ENCODE data around the gene ATP13A1. TPM values are rescaled to one million over a fixed set of nuclear protein-coding genes. Genes with fewer than 3 reads are reported as not detected.

The ATP13A1 gene
- total RNA-seq, 1 experiment from 2014 or later = 73.7 TPM

DNA sequence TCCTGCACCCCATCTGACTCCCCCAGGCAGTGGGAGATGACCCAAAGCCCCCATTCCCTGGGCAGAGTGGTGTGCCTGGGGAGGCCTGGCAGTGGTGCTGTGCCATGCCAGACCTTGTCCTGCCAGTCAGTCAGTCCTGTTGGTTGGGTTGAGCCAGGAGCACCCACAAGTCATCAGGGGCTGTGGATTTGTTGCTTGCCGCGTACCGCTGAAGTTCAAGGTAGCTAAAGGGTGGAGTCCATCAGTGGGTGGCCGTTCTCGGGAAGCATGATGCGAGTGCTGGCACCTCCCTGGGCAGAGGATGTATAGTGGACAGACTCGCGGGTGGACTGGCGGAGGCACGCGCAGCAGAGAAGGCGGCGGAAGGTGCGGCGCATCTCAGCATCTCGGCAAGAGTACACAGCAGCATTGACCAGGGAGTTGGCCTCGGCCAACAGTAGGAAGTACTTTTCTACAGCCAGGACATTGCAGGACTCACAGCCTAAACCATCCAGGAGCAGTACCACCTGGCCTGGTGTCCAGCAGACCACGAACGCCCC, 39.4 kb downstream of the ATP13A1 start:
- BruUV-seq (replicated peaks) = no TSS peak
- no peak for ATAC-seq
- Histone ChIP-seq H3K36me3 (ENCODE audit: control insufficient read depth in 1 of 2, insufficient read depth in 2 of 2, low read length in 2 of 2) (peaks cover 5% of the 10 kb centered on the region in 2 experiments; a peak in 2 of 4 replicates), H3K9me2 (ENCODE audit: insufficient read depth) (no peaks in the 10 kb centered on the region), H3K79me2 (ENCODE audit: insufficient read depth, low read length) (peaks cover 10% of the 10 kb centered on the region; the same call in 1 of the 2 replicates), H3K27me3 (ENCODE audit: insufficient read depth, low read length) (no peaks in the 10 kb centered on the region), H4K20me1 (ENCODE audit: insufficient read depth) (no peaks in the 10 kb centered on the region), H3K4me2 (ENCODE audit: low read length) (no peak overlapping the region), H3K9me3 (ENCODE audit: control insufficient read depth in 1 of 2, insufficient read depth in 1 of 2, low read depth in 1 of 2, low read length in 2 of 2) (no peaks in the 10 kb centered on the region), H3K4me3 (replicated peaks in 1 of 2; ENCODE audit: low read depth in 1 of 2, low read length in 2 of 2) (no peak overlapping the region), H3K9ac (ENCODE audit: low read length) (no peak overlapping the region), H3K27ac (ENCODE audit: low read depth, low read length) (no peak overlapping the region), H2AFZ (ENCODE audit: low read depth, low read length, poor library complexity, severe bottlenecking) (no peak overlapping the region), H3K4me1 (ENCODE audit: control insufficient read depth in 1 of 2, insufficient read depth in 2 of 2, low read length in 2 of 2) (peaks cover 9 to 23% of the 10 kb centered on the region in 2 experiments)
- ChIA-PET POLR2A (no interaction called here), CTCF (no interaction called here), RAD21 (ENCODE audit: low non-redundant PET in 1 of 2, low total read pairs in 2 of 2, uncharacterized antibody in 2 of 2, unreplicated experiment in 2 of 2) (no interaction called here)
- intact Hi-C loops (cut with micrococcal nuclease) = no loop called here
- DNase-seq (ENCODE audit: low read depth, low spot score) = no peak
- TF ChIP-seq ZFX (IDR thresholded peaks at IDR 0.05) (no peak), SRF (IDR thresholded peaks at IDR 0.05; ENCODE audit: low read depth) (no peak), YY1 (IDR thresholded peaks at IDR 0.05; ENCODE audit: extremely low read depth, insufficient replicate concordance, low read depth, low read length) (no peak), EGR1 (IDR thresholded peaks at IDR 0.05; ENCODE audit: low read depth) (no peak), POLR2AphosphoS5 (IDR thresholded peaks at IDR 0.05; ENCODE audit: low read depth, low read length) (no peak), FOSL1 (IDR thresholded peaks at IDR 0.05; ENCODE audit: low read depth) (no peak), JUND (IDR thresholded peaks at IDR 0.05) (no peak), ZNF274 (IDR thresholded peaks at IDR 0.05; ENCODE audit: low read depth, low read length) (no peak)

DNA sequence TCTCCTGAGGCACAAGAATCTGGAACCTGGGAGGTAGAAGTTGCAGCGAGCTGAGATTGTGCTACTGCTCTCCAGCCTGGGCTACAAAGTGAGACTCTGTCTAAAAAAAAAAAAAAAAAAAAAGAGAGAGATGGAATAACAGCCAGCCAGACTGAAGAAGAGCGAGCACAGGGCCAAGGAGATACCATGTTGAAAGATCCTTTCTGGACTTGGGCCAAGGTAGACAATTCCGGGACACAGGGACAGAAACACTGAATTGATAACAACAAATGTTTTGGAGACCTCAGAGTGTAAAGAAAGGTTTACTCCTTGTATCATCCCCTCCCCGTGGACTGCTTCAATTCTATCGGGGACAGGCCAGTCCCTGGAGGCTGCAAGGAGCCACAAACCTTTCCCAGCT, 40.1 kb downstream of the ATP13A1 start:
- no peak overlapping the region for H3K9ac ChIP-seq (ENCODE audit: low read length)
- H3K27me3 ChIP-seq (ENCODE audit: insufficient read depth, low read length) = no peaks in the 10 kb centered on the region
- ATAC-seq = no peak
- H3K9me2 ChIP-seq (ENCODE audit: insufficient read depth) = no peaks in the 10 kb centered on the region
- intact Hi-C loops (cut with micrococcal nuclease) = no loop called here
- ChIA-PET CTCF (no interaction called here), RAD21 (ENCODE audit: low non-redundant PET in 1 of 2, low total read pairs in 2 of 2, uncharacterized antibody in 2 of 2, unreplicated experiment in 2 of 2) (no interaction called here), POLR2A (no interaction called here)
- H3K9me3 ChIP-seq (ENCODE audit: control insufficient read depth in 1 of 2, insufficient read depth in 1 of 2, low read depth in 1 of 2, low read length in 2 of 2) = no peaks in the 10 kb centered on the region
- DNase-seq (ENCODE audit: low read depth, low spot score) = no peak
- TF ChIP-seq, protein P1, sequence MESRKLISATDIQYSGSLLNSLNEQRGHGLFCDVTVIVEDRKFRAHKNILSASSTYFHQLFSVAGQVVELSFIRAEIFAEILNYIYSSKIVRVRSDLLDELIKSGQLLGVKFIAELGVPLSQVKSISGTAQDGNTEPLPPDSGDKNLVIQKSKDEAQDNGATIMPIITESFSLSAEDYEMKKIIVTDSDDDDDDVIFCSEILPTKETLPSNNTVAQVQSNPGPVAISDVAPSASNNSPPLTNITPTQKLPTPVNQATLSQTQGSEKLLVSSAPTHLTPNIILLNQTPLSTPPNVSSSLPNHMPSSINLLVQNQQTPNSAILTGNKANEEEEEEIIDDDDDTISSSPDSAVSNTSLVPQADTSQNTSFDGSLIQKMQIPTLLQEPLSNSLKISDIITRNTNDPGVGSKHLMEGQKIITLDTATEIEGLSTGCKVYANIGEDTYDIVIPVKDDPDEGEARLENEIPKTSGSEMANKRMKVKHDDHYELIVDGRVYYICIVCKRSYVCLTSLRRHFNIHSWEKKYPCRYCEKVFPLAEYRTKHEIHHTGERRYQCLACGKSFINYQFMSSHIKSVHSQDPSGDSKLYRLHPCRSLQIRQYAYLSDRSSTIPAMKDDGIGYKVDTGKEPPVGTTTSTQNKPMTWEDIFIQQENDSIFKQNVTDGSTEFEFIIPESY (IDR thresholded peaks at IDR 0.05; ENCODE audit: extremely low read depth, insufficient replicate concordance, low read length) = no peak
- H2AFZ ChIP-seq (ENCODE audit: low read depth, low read length, poor library complexity, severe bottlenecking) = no peak overlapping the region
- H4K20me1 ChIP-seq (ENCODE audit: insufficient read depth) = no peaks in the 10 kb centered on the region
- H3K36me3 ChIP-seq (ENCODE audit: control insufficient read depth in 1 of 2, insufficient read depth in 2 of 2, low read length in 2 of 2) = peaks cover 5% of the 10 kb centered on the region in 2 experiments; a peak in 2 of 4 replicates
- H3K27ac ChIP-seq (ENCODE audit: low read depth, low read length) = no peak overlapping the region
- H3K4me2 ChIP-seq (ENCODE audit: low read length) = no peak overlapping the region
- no TSS peak for BruUV-seq (replicated peaks)
- H3K4me1 ChIP-seq (ENCODE audit: control insufficient read depth in 1 of 2, insufficient read depth in 2 of 2, low read length in 2 of 2) = peaks cover 12 to 22% of the 10 kb centered on the region in 2 experiments
- H3K79me2 ChIP-seq (ENCODE audit: insufficient read depth, low read length) = peaks cover 10% of the 10 kb centered on the region; the same call in 1 of the 2 replicates
- no peak overlapping the region for H3K4me3 ChIP-seq (replicated peaks in 1 of 2; ENCODE audit: low read depth in 1 of 2, low read length in 2 of 2)

All from HCT116 (cell line).